Upper lobe of left lung (tissue), 6 donors: Measurements from ENCODE around the gene ELOVL1. TPM values are rescaled to one million over a fixed set of nuclear protein-coding genes. Genes with fewer than 3 reads are reported as not detected.

Source experiments
- ATAC-seq, 2 donors: fragments of 200-7000 bp; cut with Tn5 transposase; one replicate each; pipeline ENCODE4 v1.9.1; 2022; ENCODE audit warnings: mild to moderate bottlenecking in 2 of 2, moderate library complexity in 2 of 2; ENCODE audit not compliant: low FRiP score in 2 of 2
- DNase-seq, 2 donors: peaks; one replicate each; pipeline ENCODE4 v3.0.0-alpha.2; 2019 to 2020
- H3K27ac ChIP-seq, 4 donors: fragments of 200-600 bp; sonication (generic); one replicate each; pipeline ENCODE4 v1.5.1; 2016 to 2019
- H3K27me3 ChIP-seq, 4 donors: fragments of 200-600 bp; sonication (generic); one replicate each; pipeline ENCODE4 v1.5.1; 2017 to 2019
- H3K36me3 ChIP-seq, 4 donors: fragments of 200-600 bp; sonication (generic); one replicate each; pipeline ENCODE4 v1.5.1; 2016 to 2019
- H3K4me1 ChIP-seq, 4 donors: fragments of 200-600 bp; sonication (generic); one replicate each; pipeline ENCODE4 v1.5.1; 2018 to 2019
- H3K4me3 ChIP-seq, 4 donors: fragments of 200-600 bp; sonication (generic); one replicate each; pipeline ENCODE4 v1.5.1; 2017 to 2019; ENCODE audit warnings: mild to moderate bottlenecking in 2 of 4, moderate library complexity in 1 of 4
- H3K9me3 ChIP-seq, 4 donors: fragments of 200-600 bp; sonication (generic); one replicate each; pipeline ENCODE4 v1.5.1; 2018 to 2019
- CTCF ChIP-seq, 6 experiments: fragments of 450-650 bp in 4 of 6; fragments of 200-600 bp in 2 of 6; sonication (generic) in 2 of 6; IDR thresholded peaks; one replicate each; pipeline ENCODE4 v1.5.1; 2016 to 2019; ENCODE audit warnings: antibody characterized with exemption in 6 of 6
- EP300 ChIP-seq, 4 donors: sonication (generic); formaldehyde crosslinking; IDR thresholded peaks; one replicate each; pipeline ENCODE4 v1.5.1; 2017; ENCODE audit warnings: antibody characterized with exemption in 4 of 4, control low read depth in 2 of 4
- POLR2A ChIP-seq, 4 donors: fragments of 450-650 bp; IDR thresholded peaks; one replicate each; pipeline ENCODE4 v1.5.1; 2016 to 2017; ENCODE audit warnings: antibody characterized with exemption in 4 of 4, mild to moderate bottlenecking in 2 of 4
- POLR2AphosphoS5 ChIP-seq, 2 donors: sonication (generic); formaldehyde crosslinking; IDR thresholded peaks; one replicate each; pipeline ENCODE4 v1.5.1; 2017; ENCODE audit warnings: antibody characterized with exemption in 2 of 2
- WGBS, 2 donors: methylation state at CpG; one replicate each; pipeline ENCODE4 v1.1.5; 2017 to 2018; 5-methylcytosine and 5-hydroxymethylcytosine counted together
- total RNA-seq, 6 donors: library from RNA; depleted of rRNA in 4 of 6; stranded (reverse); fragments of >200 nt in 4 of 6; gene quantifications; one replicate each; pipeline versions ENCODE4 v1.1.0 to v1.2.1, GENCODE V29; 2016 to 2021
- donor health status: DM: no; HTN: no; CAD: no; lungs with moderate emphysema.
- donor health status: DM: no; HTN: yes; CAD: no; lungs with severe emphysema.

ELOVL1 gene
- total RNA-seq, 6 donors from 2014 or later = 32.5 to 118 (median 72.0) TPM

DNA sequence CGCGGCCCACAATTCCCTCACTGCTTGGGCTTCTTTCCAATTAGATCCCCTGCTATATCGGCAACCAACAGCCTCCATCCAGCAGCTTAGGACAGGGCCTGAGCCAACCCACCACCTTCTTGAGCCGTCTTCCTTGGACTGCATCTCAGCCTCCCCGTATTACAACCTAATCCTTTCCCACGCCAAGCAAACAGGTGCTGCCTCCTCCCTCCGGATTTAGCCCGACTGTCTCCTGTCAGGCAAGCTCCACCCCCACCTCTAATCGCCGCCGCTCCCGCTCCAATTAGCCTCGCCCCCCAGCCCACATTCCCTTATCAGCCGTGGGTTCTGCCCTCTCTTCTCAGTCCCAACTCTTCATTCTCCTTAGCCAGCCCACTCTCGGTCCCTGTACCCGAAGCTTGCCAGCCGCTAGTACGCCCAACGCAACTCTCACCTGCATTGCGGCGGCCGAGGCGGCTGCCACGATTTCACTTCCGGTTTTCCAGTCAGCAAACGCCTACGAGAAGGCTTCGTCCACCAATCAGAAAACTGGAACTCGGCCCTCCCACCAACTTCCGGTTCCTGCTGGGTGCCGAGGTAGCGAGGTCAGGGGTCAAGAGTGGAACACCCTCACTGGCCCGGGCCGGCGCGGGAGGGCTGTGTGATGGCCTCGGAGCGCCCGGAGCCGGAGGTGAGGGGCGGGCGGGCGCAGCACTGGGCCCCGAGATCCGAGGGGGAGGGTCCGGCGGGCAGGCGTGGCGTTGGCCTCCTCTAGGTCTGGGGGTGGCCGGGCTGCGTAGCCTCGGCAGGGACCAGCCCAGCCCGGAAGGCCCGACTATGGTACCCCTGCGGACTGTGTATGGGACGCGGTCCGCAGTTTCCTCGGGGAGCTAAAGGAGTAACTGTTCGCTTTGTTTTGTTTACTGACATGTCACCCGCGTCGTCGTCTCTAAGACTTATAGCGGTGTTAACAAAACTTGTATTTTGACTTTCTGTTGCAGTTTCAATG lies 21.8 kb upstream of the ELOVL1 start, which contains the start of the genes MED8 and SZT2:
Gene MED8 (minus strand): TSS at position 475 of the 988 bp plus-strand sequence. CDS start 36 bp downstream, at position 439.
Gene SZT2 (plus strand): TSS at position 574 of the 988 bp plus-strand sequence. CDS start 70 bp downstream, at position 644.
- ATAC-seq = peak; percentile 97 to 99
- H3K4me1 ChIP-seq = peaks cover 22 to 31% (median 26%) of the 10 kb centered on the region in 4 donors
- H3K4me3 ChIP-seq = peak within 1 kb of the TSS; percentile 77 to 89 (median 86)
- WGBS, 2 donors = 0% methylated on average over 39 to 57 of the region's 65 CpGs
- no peaks in the 10 kb centered on the region for H3K27me3 ChIP-seq
- H3K36me3 ChIP-seq = peaks cover 12 to 33% (median 25%) of the 10 kb centered on the region in 4 donors
- peak within 1 kb of the TSS; percentile 84 to 95 (median 90) for H3K27ac ChIP-seq
- peak; percentile 94 to 97 for DNase-seq
- no peaks in the 10 kb centered on the region for H3K9me3 ChIP-seq
- TF ChIP-seq POLR2AphosphoS5 (IDR thresholded peaks at IDR 0.05) (peak; percentile 92 to 94), EP300 (IDR thresholded peaks at IDR 0.05) (no peak), POLR2A (IDR thresholded peaks at IDR 0.05) (peak; percentile 37 to 91 (median 66)), CTCF (IDR thresholded peaks at IDR 0.05) (no peak)

DNA sequence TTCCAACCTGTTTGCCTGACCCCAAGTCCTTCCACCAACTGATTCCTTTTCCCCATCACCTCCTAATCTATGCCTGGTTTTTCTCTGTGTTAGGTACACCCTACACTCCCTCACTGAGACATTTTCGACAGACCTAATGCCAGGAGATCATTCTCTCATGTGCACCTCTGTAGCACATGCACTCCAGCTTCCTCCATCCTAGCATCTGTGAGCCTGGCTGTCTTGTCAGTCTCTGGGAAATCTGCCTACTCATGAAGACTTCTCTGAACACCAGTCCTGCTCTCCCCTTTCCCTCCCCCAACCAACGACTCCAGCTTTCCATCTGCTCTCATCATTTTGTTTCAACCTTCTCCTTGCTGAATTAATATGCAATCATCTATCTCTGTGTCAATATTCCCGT lies 20.8 kb upstream of the ELOVL1 start:
- H3K27me3 ChIP-seq = no peaks in the 10 kb centered on the region
- H3K4me1 ChIP-seq = peaks cover 22 to 31% (median 26%) of the 10 kb centered on the region in 4 donors
- H3K27ac ChIP-seq = peak overlapping the region in 1 of 4 donors; percentile 93
- H3K9me3 ChIP-seq = no peaks in the 10 kb centered on the region
- WGBS, 2 donors = 39 to 46% methylated on average over 3 of the region's 3 CpGs
- H3K4me3 ChIP-seq = peak overlapping the region; percentile 77 to 89 (median 86)
- H3K36me3 ChIP-seq = peaks cover 17 to 43% (median 35%) of the 10 kb centered on the region in 4 donors
- TF ChIP-seq EP300 (IDR thresholded peaks at IDR 0.05) (no peak), POLR2AphosphoS5 (IDR thresholded peaks at IDR 0.05) (no peak), CTCF (IDR thresholded peaks at IDR 0.05) (no peak), POLR2A (IDR thresholded peaks at IDR 0.05) (no peak)
- no peak for DNase-seq
- no peak for ATAC-seq

DNA sequence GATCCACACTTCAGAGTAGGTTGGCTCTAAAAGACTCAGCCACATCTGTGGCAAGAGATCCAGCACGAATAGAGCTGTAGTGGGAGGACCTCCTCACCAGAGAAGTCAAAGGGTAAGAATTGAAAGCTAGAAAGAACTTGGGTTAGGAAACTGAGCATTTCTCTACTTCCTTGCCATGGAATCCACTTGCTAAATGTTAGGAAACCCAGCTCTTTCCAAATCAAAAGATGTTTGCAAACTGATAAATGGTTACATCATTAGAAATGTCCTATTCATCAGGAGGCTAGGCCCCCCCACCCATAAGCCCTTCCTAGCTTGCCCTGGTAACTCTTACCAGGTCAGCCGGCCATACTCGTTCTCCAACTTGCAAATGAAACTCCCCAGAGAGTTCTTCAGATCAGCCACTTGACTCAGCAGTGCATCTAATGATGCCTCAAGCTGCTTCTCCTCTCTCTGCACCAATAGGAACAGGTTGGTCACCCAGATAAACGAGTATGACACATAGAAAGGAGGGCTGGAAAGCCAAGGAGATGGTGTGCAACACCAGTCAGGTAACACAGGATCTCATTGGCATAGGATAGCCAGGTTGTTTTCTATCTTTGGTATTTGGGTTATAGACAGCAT lies 20.3 kb upstream of the ELOVL1 start:
- Histone ChIP-seq H3K9me3 (no peaks in the 10 kb centered on the region), H3K27me3 (no peaks in the 10 kb centered on the region), H3K4me3 (peak overlapping the region in 1 of 4 donors; percentile 84), H3K36me3 (peaks cover 20 to 49% (median 40%) of the 10 kb centered on the region in 4 donors), H3K27ac (peak overlapping the region in 1 of 4 donors; percentile 93), H3K4me1 (peaks cover 22 to 31% (median 26%) of the 10 kb centered on the region in 4 donors)
- DNase-seq (peak in 1 of 2 donors; percentile 49), ATAC-seq (peak in 1 of 2 donors; percentile 3)
- WGBS, 2 donors = 56 to 57% methylated on average over 4 of the region's 4 CpGs
- TF ChIP-seq POLR2AphosphoS5 (IDR thresholded peaks at IDR 0.05) = no peak
- TF ChIP-seq EP300 (IDR thresholded peaks at IDR 0.05) = no peak
- TF ChIP-seq CTCF (IDR thresholded peaks at IDR 0.05) = no peak
- no peak for TF ChIP-seq POLR2A (IDR thresholded peaks at IDR 0.05)

GRCh38 chr1:43386676-43387075 lies 18.9 kb upstream of the ELOVL1 start:
- no peaks in the 10 kb centered on the region for H3K9me3 ChIP-seq
- 93 to 97% methylated on average over 6 of the region's 6 CpGs for WGBS, 2 donors
- ATAC-seq (no peak), DNase-seq (no peak)
- peaks cover 23 to 39% (median 32%) of the 10 kb centered on the region in 4 donors for H3K4me1 ChIP-seq
- H3K36me3 ChIP-seq = peaks cover 20 to 63% (median 48%) of the 10 kb centered on the region in 4 donors
- no peaks in the 10 kb centered on the region for H3K27me3 ChIP-seq
- no peak overlapping the region for H3K4me3 ChIP-seq
- no peak for TF ChIP-seq CTCF (IDR thresholded peaks at IDR 0.05)
- H3K27ac ChIP-seq = no peak overlapping the region
